ENCODE data around the gene SEMA5B.
A peak's percentile ranks its signal among the peaks of the same experiment; 100 is the strongest.

Gene SEMA5B

GRCh38 chr3:122890720-122891220 is 136.8 kb downstream of the SEMA5B start:
- DNase-seq = no peak

DNA sequence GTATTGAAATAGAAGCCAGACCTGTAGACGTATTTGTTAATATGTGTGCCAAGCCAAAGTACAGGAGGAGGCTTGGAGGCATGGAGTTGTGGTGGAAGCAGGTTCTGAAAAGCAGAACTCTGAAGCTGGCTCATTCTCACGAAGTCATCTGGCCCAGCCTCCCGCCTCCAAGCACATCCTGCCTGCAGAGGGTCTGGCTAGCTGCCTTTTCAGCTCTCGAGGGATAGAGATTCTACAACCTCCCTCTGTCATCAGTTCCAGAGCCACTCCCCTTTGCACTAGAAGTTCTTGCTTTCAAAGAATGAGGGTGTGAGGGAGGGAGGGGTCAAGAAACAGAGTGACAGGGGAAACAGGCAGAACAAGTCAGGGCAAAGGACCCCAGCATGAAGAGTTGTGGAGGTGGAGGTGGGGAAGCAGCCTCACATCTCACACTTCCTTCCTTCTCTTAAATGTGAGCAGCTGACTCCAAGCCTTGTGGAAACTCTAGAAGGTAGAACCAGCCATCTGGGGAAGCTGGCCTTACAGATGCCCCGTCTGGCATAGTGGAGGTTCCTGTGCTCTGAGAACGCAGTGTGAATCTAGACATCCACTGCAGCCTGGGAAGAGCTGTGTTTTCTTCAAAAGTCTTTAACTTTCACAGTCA is 137.4 kb downstream of the SEMA5B start:
- no peak for DNase-seq

DNA sequence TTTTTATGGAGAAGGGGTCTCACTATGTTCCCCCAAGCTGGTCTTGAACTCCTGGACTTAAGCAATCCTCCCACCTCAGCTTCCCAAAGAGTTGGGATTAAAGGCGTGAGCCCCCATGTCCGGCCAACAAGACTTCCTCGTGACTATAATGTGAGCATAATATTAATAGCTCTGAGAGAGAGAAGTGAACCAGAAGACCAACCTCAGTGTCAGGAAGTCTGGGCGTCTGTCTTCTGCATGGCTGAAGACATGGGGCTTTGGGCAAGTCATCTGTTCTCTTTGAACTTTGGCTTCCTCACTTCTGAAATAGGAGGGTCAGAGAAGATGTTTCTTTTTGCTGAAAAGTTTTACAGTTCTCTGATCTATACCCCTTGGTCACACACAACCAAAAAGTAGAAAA is 140.6 kb downstream of the SEMA5B start:
- no peak for DNase-seq

- DNase-seq = no peak
These were observed 141.3 kb downstream of the SEMA5B start for GRCh38 chr3:122886251-122886650.

GRCh38 chr3:122882361-122882947 is 145.1 kb downstream of the SEMA5B start:
- DNase-seq = peak in 1 of 3 experiments; percentile 8

DNA sequence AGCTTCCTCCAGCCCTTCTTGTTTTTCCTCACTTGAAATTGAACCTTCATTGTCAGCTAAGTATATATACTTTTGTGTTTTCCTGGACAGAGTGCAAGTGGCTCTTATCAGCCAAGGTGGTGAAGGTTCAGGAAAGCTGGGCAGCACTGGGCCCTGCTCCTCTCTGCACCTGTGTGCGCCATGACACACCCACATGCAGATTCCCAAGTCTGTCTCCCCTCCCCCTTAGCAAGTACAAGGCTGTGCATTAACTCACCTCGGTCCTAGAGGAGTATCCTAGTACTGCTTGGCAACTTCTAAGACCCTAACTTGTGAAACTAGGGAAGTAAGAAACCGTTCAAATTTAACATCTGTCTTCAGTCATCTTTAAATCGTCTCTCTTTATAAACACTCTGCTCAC is 146.9 kb downstream of the SEMA5B start:
- no peak for DNase-seq

GRCh38 chr3:122880173-122880572 is 147.4 kb downstream of the SEMA5B start:
- no peak for DNase-seq

- DNase-seq = no peak
These were observed 151.9 kb downstream of the SEMA5B start for GRCh38 chr3:122875547-122876127.

- peak in 1 of 3 experiments; percentile 16 for DNase-seq
These were observed 153.6 kb downstream of the SEMA5B start for GRCh38 chr3:122873741-122874515.

DNA sequence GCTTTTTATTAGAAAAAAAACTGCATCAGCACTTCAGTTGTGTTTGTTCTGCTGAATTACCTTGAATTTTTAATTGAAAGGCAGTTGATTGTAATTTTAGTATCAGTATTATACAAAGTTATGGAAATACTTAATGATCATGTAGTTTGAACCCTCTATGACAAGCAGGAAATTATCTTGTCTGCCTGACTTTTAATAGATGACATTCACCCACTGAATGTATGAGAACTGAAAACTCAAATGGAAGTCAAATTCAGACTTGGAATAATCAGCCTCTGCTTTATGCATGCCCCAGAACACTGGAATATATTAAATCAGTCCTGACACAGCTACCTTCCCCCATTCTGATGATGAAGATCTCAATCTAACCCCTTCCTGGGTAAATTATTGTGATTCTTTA is 159.2 kb downstream of the SEMA5B start:
- DNase-seq = no peak

DNA sequence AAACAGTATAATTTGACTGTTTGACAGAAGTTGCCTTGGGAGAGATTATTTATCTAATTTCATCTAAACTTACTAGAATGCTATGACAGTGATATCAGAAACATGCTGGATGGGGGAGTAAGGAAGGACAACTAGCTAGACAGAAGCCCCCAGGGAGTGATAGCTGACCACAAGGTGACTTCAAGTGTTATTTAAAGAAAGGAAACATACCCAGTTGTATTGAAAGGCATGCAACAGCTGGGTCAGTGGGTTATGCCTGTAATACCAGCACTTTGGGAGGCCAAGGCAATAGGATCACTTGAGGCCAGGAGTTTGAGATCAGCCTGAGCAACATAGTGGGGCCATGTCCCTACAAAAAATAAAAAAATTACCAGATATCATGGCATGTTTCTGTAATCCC is 163.1 kb downstream of the SEMA5B start:
- DNase-seq = no peak

GRCh38 chr3:122862381-122862780 is 165.2 kb downstream of the SEMA5B start:
- no peak for DNase-seq
